ENCODE results near the gene MAB21L4. TPM values are rescaled to one million over a fixed set of nuclear protein-coding genes. Genes with fewer than 3 reads are reported as not detected.

MAB21L4 gene
- total RNA-seq, 2 donors from 2014 or later, result 6.1 to 22.2 TPM

GRCh38 chr2:240909216-240909974, 13.4 kb upstream of the MAB21L4 start:
- H3K9ac ChIP-seq (ENCODE audit: low read depth in 2 of 2, low read length in 2 of 2), result no peak overlapping the region
- intact Hi-C loops (cut with DNase I), result no loop called here
- no peak overlapping the region for H3K4me3 ChIP-seq
- no peak overlapping the region for H3K27ac ChIP-seq
- H3K36me3 ChIP-seq, result no peaks in the 10 kb centered on the region
- peaks cover 12% of the 10 kb centered on the region for H3K27me3 ChIP-seq
- no peaks in the 10 kb centered on the region for H3K9me3 ChIP-seq
- H3K4me1 ChIP-seq, result no peaks in the 10 kb centered on the region
- DNase-seq, result no peak
- no peak for TF ChIP-seq CTCF (IDR thresholded peaks at IDR 0.05)

- Histone ChIP-seq H3K4me1 (no peaks in the 10 kb centered on the region), H3K27ac (no peak overlapping the region), H3K9me3 (no peaks in the 10 kb centered on the region), H3K4me3 (no peak overlapping the region), H3K27me3 (peaks cover 12% of the 10 kb centered on the region), H3K9ac (ENCODE audit: low read depth in 2 of 2, low read length in 2 of 2) (no peak overlapping the region), H3K36me3 (no peaks in the 10 kb centered on the region)
- TF ChIP-seq CTCF (IDR thresholded peaks at IDR 0.05), result no peak
- DNase-seq, result no peak
- intact Hi-C loops (cut with DNase I), result no loop called here
Measured at GRCh38 chr2:240906911-240907590, 11.1 kb upstream of the MAB21L4 start.

- Histone ChIP-seq H3K36me3 (no peaks in the 10 kb centered on the region), H3K4me3 (no peak within 1 kb of the TSS), H3K4me1 (no peaks in the 10 kb centered on the region), H3K27ac (no peak within 1 kb of the TSS), H3K9me3 (no peaks in the 10 kb centered on the region), H3K27me3 (peaks cover 12% of the 10 kb centered on the region), H3K9ac (ENCODE audit: low read depth in 2 of 2, low read length in 2 of 2) (no peak within 1 kb of the TSS)
- intact Hi-C loops (cut with DNase I), result no loop called here
- DNase-seq, result no peak
- TF ChIP-seq CTCF (IDR thresholded peaks at IDR 0.05), result no peak
Measured at GRCh38 chr2:240906141-240906910, 10.4 kb upstream of the MAB21L4 start, which contains the start of gene CROCC2. CROCC2 (plus strand) TSS chr2:240906336; CDS start chr2:240906514, 178 bp downstream.

- TF ChIP-seq CTCF (IDR thresholded peaks at IDR 0.05), result no peak
- Histone ChIP-seq H3K27ac (no peak overlapping the region), H3K4me3 (no peak overlapping the region), H3K27me3 (peaks cover 12% of the 10 kb centered on the region), H3K36me3 (no peaks in the 10 kb centered on the region), H3K9ac (ENCODE audit: low read depth in 2 of 2, low read length in 2 of 2) (no peak overlapping the region), H3K4me1 (no peaks in the 10 kb centered on the region), H3K9me3 (no peaks in the 10 kb centered on the region)
- intact Hi-C loops (cut with DNase I), result no loop called here
- no peak for DNase-seq
Measured at GRCh38 chr2:240905176-240905781, 9.3 kb upstream of the MAB21L4 start.

All from colonic mucosa (tissue), 4 donors.